CD4-positive, alpha-beta T cell (primary cell): Measurements from ENCODE around the gene SVIL. TPM values are rescaled to one million over a fixed set of nuclear protein-coding genes. Genes with fewer than 3 reads are reported as not detected.

Experiments used
- ATAC-seq: fragments of 200-7000 bp; cut with Tn5 transposase; one replicate; pipeline ENCODE4 v1.10.0; 2022; ENCODE audit warnings: mild to moderate bottlenecking; ENCODE audit not compliant: poor library complexity
- CTCF ChIA-PET: fragments of 350-600 bp; sonication (Branson Sonifier 250); formaldehyde crosslinking; loops from one replicate; lab custom pipeline; 2021; ENCODE audit warnings: antibody characterized with exemption, inconsistent platforms; lab: Charles Lee
- POLR2A ChIA-PET: fragments of 350-600 bp; sonication (Branson Sonifier 250); formaldehyde crosslinking; loops from one replicate; lab custom pipeline; 2021; ENCODE audit warnings: antibody characterized with exemption, inconsistent platforms; lab: Charles Lee
- DNase-seq, 14 experiments: peaks; one replicate each; pipeline ENCODE4 v3.0.0-alpha.2; 2013 to 2020; ENCODE audit warnings: mixed read lengths in 2 of 14
- H3K27ac ChIP-seq, 2 donors: one replicate each; pipeline versions ENCODE4 v1.5.1 to v1.7.0; 2013; ENCODE audit warnings: low read length in 2 of 2, low read depth in 1 of 2, mild to moderate bottlenecking in 1 of 2
- H3K27me3 ChIP-seq, 2 experiments: 1 replicate in 1 of 2; 2 replicates in 1 of 2; pipeline versions ENCODE4 v1.6.1 to v1.7.0; 2013; ENCODE audit warnings: low read length in 2 of 2, control low read depth in 1 of 2, mild to moderate bottlenecking in 1 of 2, moderate library complexity in 1 of 2; ENCODE audit not compliant: insufficient read depth in 2 of 2, control insufficient read depth in 1 of 2
- H3K36me3 ChIP-seq: one replicate; pipeline ENCODE4 v1.6.1; 2013; ENCODE audit warnings: low read length, control low read depth; ENCODE audit not compliant: insufficient read depth
- H3K4me1 ChIP-seq: one replicate; pipeline ENCODE4 v1.6.1; 2013; ENCODE audit warnings: low read length, control low read depth; ENCODE audit not compliant: insufficient read depth
- H3K4me3 ChIP-seq: one replicate; pipeline ENCODE4 v1.5.1; 2013; ENCODE audit warnings: mild to moderate bottlenecking, low read length, moderate library complexity
- H3K9me3 ChIP-seq, 2 experiments: 1 replicate in 1 of 2; 2 replicates in 1 of 2; pipeline versions ENCODE4 v1.6.1 to v1.7.0; 2013; ENCODE audit warnings: low read length in 2 of 2, mild to moderate bottlenecking in 2 of 2, control low read depth in 1 of 2, moderate library complexity in 1 of 2; ENCODE audit not compliant: control insufficient read depth in 1 of 2, insufficient read depth in 1 of 2
- H3K27ac Mint-ChIP-seq: one replicate; pipeline ENCODE4 v1.8.0; 2020; ENCODE audit warnings: mixed read lengths
- H3K27me3 Mint-ChIP-seq: one replicate; pipeline ENCODE4 v1.8.0; 2021; ENCODE audit warnings: mixed read lengths
- H3K36me3 Mint-ChIP-seq: one replicate; pipeline ENCODE4 v1.8.0; 2021; ENCODE audit warnings: low read depth, mixed read lengths
- H3K4me1 Mint-ChIP-seq: one replicate; pipeline ENCODE4 v1.8.0; 2021; ENCODE audit warnings: low read depth, mixed read lengths
- H3K4me3 Mint-ChIP-seq: one replicate; pipeline ENCODE4 v1.8.0; 2020; ENCODE audit warnings: mild to moderate bottlenecking, mixed read lengths
- H3K9me3 Mint-ChIP-seq: one replicate; pipeline ENCODE4 v1.8.0; 2020; ENCODE audit warnings: mixed read lengths
- intact Hi-C, 2 experiments: fragments of 100-400 bp; cut with DNase I in 1 of 2; cut with micrococcal nuclease in 1 of 2; formaldehyde crosslinking; loops; one replicate each; pipeline versions ENCODE4 v1.15.1 to v1.9.0; 2023 to 2025; cut with DNase I, micrococcal nuclease
- total RNA-seq, 174 experiments: library from RNA in 2 of 174; stranded (reverse) in 2 of 174; gene quantifications; one replicate each; pipeline ENCODE4 v1.2.3 and lab custom pipeline; 2021 to 2026
- TF ChIP-seq, protein P1 (sequence below): fragments of 200-600 bp; IDR thresholded peaks from one replicate; pipeline ENCODE4 v1.8.0; 2022; ENCODE audit warnings: antibody characterized with exemption, mild to moderate bottlenecking

Gene SVIL
- total RNA-seq, 2 experiments from 2014 or later = 38.5 to 40.3 TPM

DNA sequence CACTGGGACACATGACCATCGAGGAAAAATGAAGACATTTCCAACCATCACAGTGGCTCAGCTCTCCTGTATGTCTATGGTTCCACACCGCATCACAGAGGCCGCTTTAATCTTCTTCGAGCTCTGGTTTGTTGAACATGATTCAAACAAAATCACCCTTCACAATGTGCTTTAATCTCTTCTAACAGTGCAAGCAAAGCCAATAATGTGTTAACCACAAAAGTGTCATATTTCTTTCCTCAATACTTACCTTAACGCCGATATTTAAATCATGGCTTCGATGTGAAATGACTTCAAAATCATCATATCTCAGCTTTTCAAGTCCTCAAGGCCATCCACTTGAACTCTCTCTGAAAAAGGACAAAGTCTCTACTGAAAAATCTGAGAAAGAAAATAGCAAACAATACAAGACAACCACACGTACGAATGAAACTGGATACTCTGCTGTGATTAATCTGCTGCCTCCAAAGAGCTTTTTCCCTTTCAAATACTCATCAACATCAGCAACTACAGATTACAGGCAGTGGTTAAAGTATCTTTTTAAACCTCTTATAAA, 23.0 kb upstream of the SVIL start:
- Histone ChIP-seq H3K27ac (no peak overlapping the region), H3K9me3 (no peaks in the 10 kb centered on the region), H3K4me3 (no peak overlapping the region), H3K4me1 (peaks cover 29% of the 10 kb centered on the region), H3K36me3 (peaks cover 13% of the 10 kb centered on the region), H3K27me3 (no peaks in the 10 kb centered on the region)
- DNase-seq (peak in 4 of 14 experiments; percentile 8 to 69 (median 61)), ATAC-seq (no peak)
- Mint-ChIP-seq H3K36me3 (peaks cover 55% of the 10 kb centered on the region), H3K4me1 (peaks cover 49% of the 10 kb centered on the region), H3K9me3 (no peaks in the 10 kb centered on the region), H3K27ac (peak overlapping the region; percentile 89), H3K4me3 (peak overlapping the region; percentile 25), H3K27me3 (no peaks in the 10 kb centered on the region)
- TF ChIP-seq, protein P1, sequence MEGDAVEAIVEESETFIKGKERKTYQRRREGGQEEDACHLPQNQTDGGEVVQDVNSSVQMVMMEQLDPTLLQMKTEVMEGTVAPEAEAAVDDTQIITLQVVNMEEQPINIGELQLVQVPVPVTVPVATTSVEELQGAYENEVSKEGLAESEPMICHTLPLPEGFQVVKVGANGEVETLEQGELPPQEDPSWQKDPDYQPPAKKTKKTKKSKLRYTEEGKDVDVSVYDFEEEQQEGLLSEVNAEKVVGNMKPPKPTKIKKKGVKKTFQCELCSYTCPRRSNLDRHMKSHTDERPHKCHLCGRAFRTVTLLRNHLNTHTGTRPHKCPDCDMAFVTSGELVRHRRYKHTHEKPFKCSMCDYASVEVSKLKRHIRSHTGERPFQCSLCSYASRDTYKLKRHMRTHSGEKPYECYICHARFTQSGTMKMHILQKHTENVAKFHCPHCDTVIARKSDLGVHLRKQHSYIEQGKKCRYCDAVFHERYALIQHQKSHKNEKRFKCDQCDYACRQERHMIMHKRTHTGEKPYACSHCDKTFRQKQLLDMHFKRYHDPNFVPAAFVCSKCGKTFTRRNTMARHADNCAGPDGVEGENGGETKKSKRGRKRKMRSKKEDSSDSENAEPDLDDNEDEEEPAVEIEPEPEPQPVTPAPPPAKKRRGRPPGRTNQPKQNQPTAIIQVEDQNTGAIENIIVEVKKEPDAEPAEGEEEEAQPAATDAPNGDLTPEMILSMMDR = no peak
- CTCF ChIA-PET = interaction anchor here (0.8 to 2.8 kb wide), 4 partner anchors 9 to 82 kb away, joined by 3 to 9 read pairs (median 6); no protein-coding TSS in a partner anchor
- intact Hi-C loops = loop anchor here (2.0 to 5.0 kb wide), 3 partner anchors 19 to 80 kb away; no protein-coding TSS in a partner anchor
- POLR2A ChIA-PET = interaction anchor here (1.5 to 2.2 kb wide), 3 partner anchors 11 to 24 kb away, joined by 4 to 7 read pairs (median 6); no protein-coding TSS in a partner anchor

DNA sequence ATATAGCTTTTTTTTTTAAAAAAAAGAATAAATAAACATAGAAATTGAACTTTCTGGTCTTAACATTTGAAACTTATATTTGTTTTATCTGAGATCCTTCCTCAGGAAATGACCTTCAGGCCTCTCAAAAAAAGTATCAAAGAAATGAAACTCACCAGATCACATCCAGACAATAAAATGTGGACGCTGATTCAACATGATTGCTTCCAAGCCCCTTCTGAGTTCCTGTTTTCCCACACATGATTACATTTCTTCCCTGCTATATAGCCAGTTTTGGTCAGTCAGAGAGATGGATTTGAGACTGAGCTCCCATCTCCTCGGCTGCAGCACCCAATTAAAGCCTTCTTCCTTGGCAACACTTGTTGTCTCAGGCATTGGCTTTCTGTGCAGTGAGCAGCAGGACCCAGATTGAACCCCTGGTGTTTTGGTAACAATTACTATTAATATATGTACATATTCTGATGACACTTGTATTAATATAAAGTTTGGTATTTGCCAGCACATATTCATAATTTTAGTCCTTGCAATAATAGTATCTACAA, 21.8 kb upstream of the SVIL start:
- H3K27ac Mint-ChIP-seq = no peak overlapping the region
- DNase-seq = no peak
- intact Hi-C loops = loop anchor here (2.0 to 5.0 kb wide), 3 partner anchors 18 to 81 kb away; no protein-coding TSS in a partner anchor
- Histone ChIP-seq H3K9me3 (no peaks in the 10 kb centered on the region), H3K4me3 (no peak overlapping the region), H3K27me3 (no peaks in the 10 kb centered on the region), H3K4me1 (peaks cover 29% of the 10 kb centered on the region), H3K36me3 (peaks cover 13% of the 10 kb centered on the region), H3K27ac (no peak overlapping the region)
- ChIA-PET CTCF (interaction anchor here (1.6 to 1.8 kb wide), 2 partner anchors 8 to 10 kb away, joined by 4 to 9 read pairs; no protein-coding TSS in a partner anchor), POLR2A (interaction anchor here (1.5 to 2.2 kb wide), 2 partner anchors 10 to 25 kb away, joined by 6 to 7 read pairs; no protein-coding TSS in a partner anchor)
- peaks cover 54% of the 10 kb centered on the region for H3K4me1 Mint-ChIP-seq
- H3K27me3 Mint-ChIP-seq = no peaks in the 10 kb centered on the region
- TF ChIP-seq, protein P1 = no peak
- no peaks in the 10 kb centered on the region for H3K9me3 Mint-ChIP-seq
- no peak for ATAC-seq
- peaks cover 61% of the 10 kb centered on the region for H3K36me3 Mint-ChIP-seq
- no peak overlapping the region for H3K4me3 Mint-ChIP-seq

DNA sequence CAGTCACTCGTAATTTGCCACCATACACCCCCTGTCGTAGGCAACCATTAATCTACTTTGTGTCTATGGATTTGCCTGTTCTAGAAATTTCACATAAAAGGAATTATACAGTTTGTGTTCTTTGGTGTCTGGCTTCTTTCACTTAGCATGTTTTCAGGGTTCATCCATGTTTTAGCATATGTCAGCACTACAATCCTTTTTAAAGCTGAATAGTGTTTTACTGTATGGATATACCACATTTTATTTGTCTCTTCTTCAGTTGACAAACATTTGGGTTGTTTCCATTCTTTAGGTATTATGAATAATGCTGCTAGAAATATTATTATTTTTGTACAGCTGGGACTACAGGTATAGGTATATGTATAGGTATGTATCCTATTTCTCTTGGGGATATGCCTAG, 17.4 kb upstream of the SVIL start:
- Histone ChIP-seq H3K27ac (no peak overlapping the region), H3K36me3 (peaks cover 9% of the 10 kb centered on the region), H3K4me3 (no peak overlapping the region), H3K4me1 (peaks cover 15% of the 10 kb centered on the region), H3K27me3 (no peaks in the 10 kb centered on the region), H3K9me3 (no peaks in the 10 kb centered on the region)
- ATAC-seq (no peak), DNase-seq (no peak)
- TF ChIP-seq, protein P1 = no peak
- no peak overlapping the region for H3K4me3 Mint-ChIP-seq
- H3K9me3 Mint-ChIP-seq = no peaks in the 10 kb centered on the region
- H3K4me1 Mint-ChIP-seq = peaks cover 57% of the 10 kb centered on the region
- H3K27me3 Mint-ChIP-seq = no peaks in the 10 kb centered on the region
- ChIA-PET CTCF (no interaction called here), POLR2A (no interaction called here)
- H3K36me3 Mint-ChIP-seq = peaks cover 52% of the 10 kb centered on the region
- intact Hi-C loops = no loop called here
- H3K27ac Mint-ChIP-seq = no peak overlapping the region
